ENCODE data around the gene ZKSCAN8. TPM values are rescaled to one million over a fixed set of nuclear protein-coding genes. Genes with fewer than 3 reads are reported as not detected.

Gene ZKSCAN8
- total RNA-seq, 1 donor from 2014 or later, result 21.4 TPM

DNA sequence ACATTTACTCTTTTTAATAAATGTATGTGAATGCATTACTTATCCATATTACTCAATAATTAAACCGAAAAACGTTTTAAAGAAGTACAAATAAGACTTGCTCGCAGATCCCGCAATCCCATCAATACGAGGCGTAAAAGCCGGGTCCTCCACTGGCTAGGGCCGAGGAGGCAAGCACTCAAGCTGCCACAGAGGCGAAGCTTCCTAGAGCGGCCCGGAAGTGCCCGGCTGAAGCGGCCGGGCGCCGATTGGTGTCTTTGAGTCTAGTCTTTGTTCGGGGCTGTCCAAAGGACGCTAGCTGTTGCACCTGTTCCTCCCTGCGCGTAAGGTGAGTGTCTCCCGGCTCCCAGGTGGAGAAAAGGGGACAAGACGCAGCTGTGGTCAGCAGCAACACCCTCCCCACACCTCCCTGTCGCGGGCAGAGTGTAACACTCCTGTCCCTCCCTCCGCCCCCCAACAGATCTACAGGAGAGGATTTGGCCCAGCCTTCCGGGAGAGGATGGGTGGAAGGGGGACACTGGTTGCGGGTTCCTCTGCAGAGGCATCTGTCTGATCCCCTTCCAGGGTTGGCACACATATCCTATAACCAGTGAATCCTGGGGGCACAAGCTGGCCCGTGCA is 17.2 kb upstream of the ZKSCAN8 start, which contains the start of gene ZSCAN16:
TSS of gene ZSCAN16 (plus strand) at position 260 of the 621 bp plus-strand sequence. CDS start 835 bp downstream, outside the sequence.
- Mint-ChIP-seq H3K4me3 (ENCODE audit: unreplicated experiment) (peak within 1 kb of the TSS; percentile 95), H3K9me3 (ENCODE audit: low read depth) (no peaks in the 10 kb centered on the region), H3K27ac (ENCODE audit: unreplicated experiment) (peak within 1 kb of the TSS; percentile 84), H3K4me1 (ENCODE audit: low read depth) (peaks cover 19% of the 10 kb centered on the region), H3K27me3 (ENCODE audit: low read depth) (no peaks in the 10 kb centered on the region), H3K36me3 (ENCODE audit: low read depth) (peaks cover 13% of the 10 kb centered on the region)
- TF ChIP-seq, protein P1, sequence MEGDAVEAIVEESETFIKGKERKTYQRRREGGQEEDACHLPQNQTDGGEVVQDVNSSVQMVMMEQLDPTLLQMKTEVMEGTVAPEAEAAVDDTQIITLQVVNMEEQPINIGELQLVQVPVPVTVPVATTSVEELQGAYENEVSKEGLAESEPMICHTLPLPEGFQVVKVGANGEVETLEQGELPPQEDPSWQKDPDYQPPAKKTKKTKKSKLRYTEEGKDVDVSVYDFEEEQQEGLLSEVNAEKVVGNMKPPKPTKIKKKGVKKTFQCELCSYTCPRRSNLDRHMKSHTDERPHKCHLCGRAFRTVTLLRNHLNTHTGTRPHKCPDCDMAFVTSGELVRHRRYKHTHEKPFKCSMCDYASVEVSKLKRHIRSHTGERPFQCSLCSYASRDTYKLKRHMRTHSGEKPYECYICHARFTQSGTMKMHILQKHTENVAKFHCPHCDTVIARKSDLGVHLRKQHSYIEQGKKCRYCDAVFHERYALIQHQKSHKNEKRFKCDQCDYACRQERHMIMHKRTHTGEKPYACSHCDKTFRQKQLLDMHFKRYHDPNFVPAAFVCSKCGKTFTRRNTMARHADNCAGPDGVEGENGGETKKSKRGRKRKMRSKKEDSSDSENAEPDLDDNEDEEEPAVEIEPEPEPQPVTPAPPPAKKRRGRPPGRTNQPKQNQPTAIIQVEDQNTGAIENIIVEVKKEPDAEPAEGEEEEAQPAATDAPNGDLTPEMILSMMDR (IDR thresholded peaks at IDR 0.05), result no peak
- DNase-seq (ENCODE audit: low spot score), result no peak

DNA sequence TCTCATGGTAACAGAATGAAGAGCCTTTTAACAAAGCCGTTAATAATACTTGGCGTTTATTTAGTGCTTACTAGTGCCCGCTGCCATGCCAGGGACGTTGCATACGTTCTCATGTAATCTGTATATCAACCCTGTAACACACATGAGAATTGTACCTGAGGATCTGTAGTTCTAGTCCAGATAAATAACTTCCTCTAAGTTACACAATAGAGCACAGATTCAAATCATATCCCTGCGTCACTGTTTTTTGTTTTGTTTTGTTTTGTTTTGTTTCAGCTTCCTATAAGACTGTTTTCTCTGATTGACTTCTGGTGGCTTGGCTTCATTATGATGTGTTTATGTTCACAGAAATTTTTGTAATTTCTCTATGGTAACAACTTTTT is 16.7 kb upstream of the ZKSCAN8 start:
- H3K9me3 Mint-ChIP-seq (ENCODE audit: low read depth), result no peaks in the 10 kb centered on the region
- H3K4me1 Mint-ChIP-seq (ENCODE audit: low read depth), result peaks cover 19% of the 10 kb centered on the region
- H3K36me3 Mint-ChIP-seq (ENCODE audit: low read depth), result peaks cover 13% of the 10 kb centered on the region
- TF ChIP-seq, protein P1 (IDR thresholded peaks at IDR 0.05), result no peak
- H3K4me3 Mint-ChIP-seq (ENCODE audit: unreplicated experiment), result peak overlapping the region; percentile 95
- H3K27ac Mint-ChIP-seq (ENCODE audit: unreplicated experiment), result peak overlapping the region; percentile 84
- no peaks in the 10 kb centered on the region for H3K27me3 Mint-ChIP-seq (ENCODE audit: low read depth)
- no peak for DNase-seq (ENCODE audit: low spot score)

DNA sequence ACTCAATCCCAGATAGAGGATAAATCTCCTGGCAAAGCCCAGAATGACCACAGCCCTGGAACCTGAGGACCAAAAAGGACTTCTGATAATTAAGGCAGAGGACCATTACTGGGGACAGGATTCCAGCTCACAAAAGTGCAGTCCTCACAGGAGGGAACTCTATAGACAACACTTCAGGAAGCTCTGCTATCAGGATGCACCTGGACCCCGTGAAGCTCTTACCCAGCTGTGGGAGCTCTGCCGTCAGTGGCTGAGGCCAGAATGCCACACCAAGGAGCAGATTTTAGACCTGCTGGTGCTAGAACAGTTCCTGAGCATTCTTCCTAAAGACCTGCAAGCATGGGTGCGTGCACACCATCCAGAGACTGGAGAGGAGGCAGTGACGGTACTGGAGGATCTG is 16.3 kb upstream of the ZKSCAN8 start:
- Mint-ChIP-seq H3K4me3 (ENCODE audit: unreplicated experiment) (peak overlapping the region; percentile 95), H3K27ac (ENCODE audit: unreplicated experiment) (peak overlapping the region; percentile 84), H3K4me1 (ENCODE audit: low read depth) (peaks cover 19% of the 10 kb centered on the region), H3K27me3 (ENCODE audit: low read depth) (no peaks in the 10 kb centered on the region), H3K36me3 (ENCODE audit: low read depth) (peaks cover 9% of the 10 kb centered on the region), H3K9me3 (ENCODE audit: low read depth) (no peaks in the 10 kb centered on the region)
- no peak for DNase-seq (ENCODE audit: low spot score)
- TF ChIP-seq, protein P1 (IDR thresholded peaks at IDR 0.05), result no peak

DNA sequence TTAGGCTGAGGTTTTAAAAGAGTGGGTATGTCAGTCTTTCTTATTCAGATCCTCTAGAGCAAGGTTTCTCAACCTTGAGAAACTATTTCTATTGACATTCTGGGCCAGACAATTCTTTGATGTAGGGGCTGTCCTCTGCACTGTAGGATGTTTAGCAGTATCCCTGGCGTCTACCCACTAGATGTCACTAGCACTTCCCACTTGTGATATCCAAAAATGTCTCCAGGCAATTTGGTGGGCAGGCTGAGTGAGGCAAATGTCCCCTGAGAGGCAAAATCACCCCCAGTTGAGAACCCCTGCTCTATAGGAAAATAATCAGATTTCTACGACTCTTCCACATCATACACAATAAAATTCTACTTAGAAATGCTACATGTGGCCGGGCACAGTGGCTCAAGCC is 7.7 kb upstream of the ZKSCAN8 start:
- Mint-ChIP-seq H3K4me1 (ENCODE audit: low read depth) (peaks cover 44% of the 10 kb centered on the region), H3K4me3 (ENCODE audit: unreplicated experiment) (no peak overlapping the region), H3K9me3 (ENCODE audit: low read depth) (no peaks in the 10 kb centered on the region), H3K36me3 (ENCODE audit: low read depth) (peaks cover 3% of the 10 kb centered on the region), H3K27me3 (ENCODE audit: low read depth) (no peaks in the 10 kb centered on the region), H3K27ac (ENCODE audit: unreplicated experiment) (peak overlapping the region; percentile 53)
- no peak for DNase-seq (ENCODE audit: low spot score)
- TF ChIP-seq, protein P1 (IDR thresholded peaks at IDR 0.05), result peak; percentile 77

DNA sequence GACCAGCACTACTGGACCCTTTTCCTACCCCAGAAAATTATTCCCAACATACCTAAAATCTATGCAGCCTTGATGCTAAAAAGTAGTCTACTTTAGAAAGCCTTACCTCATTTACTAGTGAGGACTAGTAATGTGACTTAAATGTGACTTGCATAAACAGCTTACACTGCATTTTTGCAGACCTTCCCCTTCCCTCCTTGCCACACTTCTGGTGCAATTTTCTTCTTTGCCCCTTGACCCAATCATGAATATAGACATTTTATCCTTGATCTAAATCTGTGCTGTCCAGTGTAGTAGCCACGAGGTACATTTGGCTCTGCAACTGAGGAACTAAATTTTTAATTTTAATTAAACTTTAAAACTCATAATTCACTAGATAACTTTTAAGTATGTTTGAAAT is 7.0 kb upstream of the ZKSCAN8 start:
- no peak overlapping the region for H3K27ac Mint-ChIP-seq (ENCODE audit: unreplicated experiment)
- TF ChIP-seq, protein P1 (IDR thresholded peaks at IDR 0.05), result no peak

More for the DNA sequence above, 7.0 kb upstream of the ZKSCAN8 start:
- Mint-ChIP-seq H3K36me3 (ENCODE audit: low read depth) (peaks cover 3% of the 10 kb centered on the region), H3K4me1 (ENCODE audit: low read depth) (peaks cover 44% of the 10 kb centered on the region), H3K4me3 (ENCODE audit: unreplicated experiment) (no peak overlapping the region), H3K9me3 (ENCODE audit: low read depth) (no peaks in the 10 kb centered on the region), H3K27me3 (ENCODE audit: low read depth) (no peaks in the 10 kb centered on the region)
- no peak for DNase-seq (ENCODE audit: low spot score)

Data from chondrocyte (in vitro differentiated cells).